ENCODE data around the gene PIP5K1B. TPM values are rescaled to one million over a fixed set of nuclear protein-coding genes. Genes with fewer than 3 reads are reported as not detected.
A peak's percentile ranks its signal among the peaks of the same experiment; 100 is the strongest.

PIP5K1B gene, protein sequence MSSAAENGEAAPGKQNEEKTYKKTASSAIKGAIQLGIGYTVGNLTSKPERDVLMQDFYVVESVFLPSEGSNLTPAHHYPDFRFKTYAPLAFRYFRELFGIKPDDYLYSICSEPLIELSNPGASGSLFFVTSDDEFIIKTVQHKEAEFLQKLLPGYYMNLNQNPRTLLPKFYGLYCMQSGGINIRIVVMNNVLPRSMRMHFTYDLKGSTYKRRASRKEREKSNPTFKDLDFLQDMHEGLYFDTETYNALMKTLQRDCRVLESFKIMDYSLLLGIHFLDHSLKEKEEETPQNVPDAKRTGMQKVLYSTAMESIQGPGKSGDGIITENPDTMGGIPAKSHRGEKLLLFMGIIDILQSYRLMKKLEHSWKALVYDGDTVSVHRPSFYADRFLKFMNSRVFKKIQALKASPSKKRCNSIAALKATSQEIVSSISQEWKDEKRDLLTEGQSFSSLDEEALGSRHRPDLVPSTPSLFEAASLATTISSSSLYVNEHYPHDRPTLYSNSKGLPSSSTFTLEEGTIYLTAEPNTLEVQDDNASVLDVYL
- total RNA-seq: 24.1 and 28.2 TPM in 2 replicates
- 18.6 TPM for total RNA-seq (2013)
- 11.8 and 17.9 TPM in 2 replicates for polyA plus RNA-seq
- polyA minus RNA-seq: 11.1 and 27.8 TPM in 2 replicates

DNA sequence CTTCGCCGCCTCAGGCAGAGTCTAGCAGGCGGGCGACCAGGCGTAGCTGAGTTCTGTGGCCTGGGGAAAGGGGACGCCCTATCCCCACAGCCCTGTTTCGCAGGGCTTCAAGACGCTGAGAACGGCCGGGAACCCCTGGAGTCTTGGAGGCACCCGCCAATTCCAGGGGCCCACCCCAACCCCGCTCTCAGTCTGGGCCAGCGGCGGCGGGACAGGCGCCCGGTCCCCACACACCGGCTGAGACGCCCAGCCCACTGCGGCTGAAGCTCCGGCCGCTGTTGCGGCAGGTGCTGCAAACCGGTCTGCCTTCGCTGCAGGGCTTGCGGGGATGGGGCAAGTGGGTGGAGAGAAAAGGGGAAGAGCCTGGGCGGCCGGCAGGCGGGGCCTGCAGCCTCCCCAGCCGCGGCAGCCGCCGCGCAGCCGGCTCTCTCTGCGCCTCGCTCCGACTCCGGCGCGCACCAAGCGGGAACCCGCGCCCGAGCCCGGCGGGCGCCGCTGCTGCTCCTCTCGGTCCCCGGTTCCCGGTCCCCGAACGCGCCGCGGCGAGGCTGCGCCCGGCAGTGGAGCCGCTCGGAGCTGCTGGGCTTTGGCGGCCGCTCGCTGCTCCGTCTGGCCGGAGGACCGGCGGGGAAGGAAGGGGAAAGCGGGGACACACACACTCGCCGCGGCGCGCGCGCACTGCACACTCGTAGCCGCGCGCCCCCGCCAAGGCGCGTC is at the start of gene PIP5K1B:
PIP5K1B (plus strand) TSS at position 427 of the 717 bp plus-strand sequence. CDS start 117,375 bp downstream, outside the sequence.
- Mint-ChIP-seq H3K27ac (peak within 1 kb of the TSS; percentile 98), H3K4me3 (peak within 1 kb of the TSS; percentile 87), H3K9me3 (ENCODE audit: insufficient read depth) (no peaks in the 10 kb centered on the region), H3K27me3 (no peaks in the 10 kb centered on the region), H3K4me1 (peaks cover 50% of the 10 kb centered on the region)
- ChIA-PET POLR2A (interaction anchor here (0.5 to 3.5 kb wide), 4 partner anchors 60 to 75 kb away, joined by 3 to 13 read pairs (median 4); a partner anchor contains a TSS), CTCF (interaction anchor here (0.7 to 2.6 kb wide), 13 partner anchors 21 to 294 kb away, joined by 3 to 21 read pairs (median 3); a partner anchor contains a TSS)
- Histone ChIP-seq H3K27me3 (replicated peaks in 1 of 4; ENCODE audit: control extremely low read depth in 1 of 4, control insufficient read depth in 3 of 4, insufficient read depth in 4 of 4, low read length in 3 of 4) (no peaks in the 10 kb centered on the region), H3K4me2 (replicated peaks; ENCODE audit: low read depth, low read length, poor library complexity, severe bottlenecking) (peak within 1 kb of the TSS; percentile 94), H3K9me3 (ENCODE audit: control extremely low read depth in 1 of 3, control insufficient read depth in 2 of 3, insufficient read depth in 1 of 3, low read length in 2 of 3) (no peaks in the 10 kb centered on the region), H2AFZ (ENCODE audit: insufficient read depth, low read depth, low read length, poor library complexity, severe bottlenecking) (peak within 1 kb of the TSS; percentile 84), H3K4me3 (ENCODE audit: control extremely low read depth in 1 of 5, extremely low read depth in 1 of 5, insufficient read depth in 1 of 5, low read depth in 2 of 5, low read length in 4 of 5) (peak within 1 kb of the TSS; percentile 78 to 88 (median 83)), H3K4me1 (ENCODE audit: control insufficient read depth in 2 of 2, insufficient read depth in 2 of 2, low read length in 2 of 2) (peaks cover 42 to 43% of the 10 kb centered on the region in 2 donors), H3K79me2 (ENCODE audit: control insufficient read depth, insufficient read depth, low read length) (peaks cover 23% of the 10 kb centered on the region), H4K20me1 (ENCODE audit: control insufficient read depth, insufficient read depth, low read length, poor library complexity, severe bottlenecking) (no peaks in the 10 kb centered on the region), H3K36me3 (replicated peaks in 1 of 2; ENCODE audit: control extremely low read depth in 1 of 2, control insufficient read depth in 1 of 2, extremely low read depth in 1 of 2, insufficient read depth in 2 of 2, low read length in 1 of 2) (no peaks in the 10 kb centered on the region), H3K9ac (ENCODE audit: low read length) (peak within 1 kb of the TSS; percentile 82), H3K27ac (ENCODE audit: low read length in 2 of 2) (peak within 1 kb of the TSS; percentile 56 to 66)
- intact Hi-C loops (cut with micrococcal nuclease): loop anchor here (1.0 to 5.0 kb wide), 9 partner anchors 20 to 332 kb away; partner anchors contain the start of gene FXN
- DNase-seq (peak; percentile 90), ATAC-seq (ENCODE audit: low read depth) (peak; percentile 88)
- no peak for TF ChIP-seq EZH2 (IDR thresholded peaks at IDR 0.05; ENCODE audit: borderline replicate concordance, insufficient read depth, low read depth, low read length, poor library complexity, severe bottlenecking)
- TF ChIP-seq, protein P1, sequence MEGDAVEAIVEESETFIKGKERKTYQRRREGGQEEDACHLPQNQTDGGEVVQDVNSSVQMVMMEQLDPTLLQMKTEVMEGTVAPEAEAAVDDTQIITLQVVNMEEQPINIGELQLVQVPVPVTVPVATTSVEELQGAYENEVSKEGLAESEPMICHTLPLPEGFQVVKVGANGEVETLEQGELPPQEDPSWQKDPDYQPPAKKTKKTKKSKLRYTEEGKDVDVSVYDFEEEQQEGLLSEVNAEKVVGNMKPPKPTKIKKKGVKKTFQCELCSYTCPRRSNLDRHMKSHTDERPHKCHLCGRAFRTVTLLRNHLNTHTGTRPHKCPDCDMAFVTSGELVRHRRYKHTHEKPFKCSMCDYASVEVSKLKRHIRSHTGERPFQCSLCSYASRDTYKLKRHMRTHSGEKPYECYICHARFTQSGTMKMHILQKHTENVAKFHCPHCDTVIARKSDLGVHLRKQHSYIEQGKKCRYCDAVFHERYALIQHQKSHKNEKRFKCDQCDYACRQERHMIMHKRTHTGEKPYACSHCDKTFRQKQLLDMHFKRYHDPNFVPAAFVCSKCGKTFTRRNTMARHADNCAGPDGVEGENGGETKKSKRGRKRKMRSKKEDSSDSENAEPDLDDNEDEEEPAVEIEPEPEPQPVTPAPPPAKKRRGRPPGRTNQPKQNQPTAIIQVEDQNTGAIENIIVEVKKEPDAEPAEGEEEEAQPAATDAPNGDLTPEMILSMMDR (IDR thresholded peaks at IDR 0.05): no peak
- under 1% methylated on average over 84 of the region's 84 CpGs for WGBS (ENCODE audit: insufficient coverage)

Data from B cell (primary cell).